Activated B cell treated with CpG ODN at 0.5 μM for 24 hours (primary cell): Measurements from ENCODE around the gene HAUS3. TPM values are rescaled to one million over a fixed set of nuclear protein-coding genes. Genes with fewer than 3 reads are reported as not detected.

Experiments
- ATAC-seq: fragments of 200-7000 bp; cut with Tn5 transposase; one replicate; pipeline ENCODE4 v1.10.0; 2021; ENCODE audit warnings: low read depth, mild to moderate bottlenecking, moderate library complexity
- CTCF ChIA-PET: fragments of 350-600 bp; sonication (Branson Sonifier 250); formaldehyde crosslinking; loops from one replicate; lab custom pipeline; 2021; ENCODE audit warnings: antibody characterized with exemption; lab: Charles Lee
- POLR2A ChIA-PET: fragments of 350-600 bp; sonication (Branson Sonifier 250); formaldehyde crosslinking; loops from one replicate; lab custom pipeline; 2021; ENCODE audit warnings: antibody characterized with exemption; lab: Charles Lee
- DNase-seq: peaks from one replicate; pipeline ENCODE4 v3.0.0; 2022
- H3K27ac Mint-ChIP-seq: one replicate; pipeline ENCODE4 v1.8.0; 2020; ENCODE audit warnings: mixed read lengths
- H3K27me3 Mint-ChIP-seq: one replicate; pipeline ENCODE4 v1.8.0; 2021; ENCODE audit warnings: mixed read lengths
- H3K36me3 Mint-ChIP-seq: one replicate; pipeline ENCODE4 v1.8.0; 2021; ENCODE audit warnings: low read depth, mixed read lengths
- H3K4me1 Mint-ChIP-seq: one replicate; pipeline ENCODE4 v1.8.0; 2021; ENCODE audit warnings: mixed read lengths
- H3K4me3 Mint-ChIP-seq: one replicate; pipeline ENCODE4 v1.8.0; 2020; ENCODE audit warnings: mild to moderate bottlenecking, mixed read lengths
- H3K9me3 Mint-ChIP-seq: one replicate; pipeline ENCODE4 v1.8.0; 2020; ENCODE audit warnings: mixed read lengths
- intact Hi-C: fragments of 100-400 bp; cut with micrococcal nuclease; formaldehyde crosslinking; loops from one replicate; pipeline ENCODE4 v1.15.1; 2024
- total RNA-seq: library from RNA; stranded (reverse); gene quantifications from 2 replicates; pipeline ENCODE4 v1.2.3, GENCODE V29; 2022
- TF ChIP-seq, protein P1 (sequence below): fragments of 200-600 bp; IDR thresholded peaks from one replicate; pipeline ENCODE4 v1.8.0; 2022; ENCODE audit warnings: antibody characterized with exemption, mild to moderate bottlenecking

Gene HAUS3
- total RNA-seq, 1 donor from 2014 or later: 17.9 TPM

DNA sequence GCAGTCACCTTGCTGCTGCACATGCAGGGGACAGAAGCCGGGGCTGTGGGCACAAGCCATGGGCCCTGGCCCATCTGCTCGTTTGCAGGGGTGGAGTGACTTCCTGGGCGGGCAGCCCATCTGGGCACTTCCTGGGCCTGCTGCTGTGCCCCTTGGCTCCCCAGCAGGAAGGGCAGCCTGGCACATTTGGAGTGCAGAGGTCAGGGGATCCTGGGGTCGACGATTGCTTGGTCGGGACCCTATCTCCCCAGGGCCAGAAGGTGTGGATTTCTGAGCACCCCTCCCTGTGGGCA is 30.9 kb upstream of the HAUS3 start:
- Mint-ChIP-seq H3K27ac (no peak overlapping the region), H3K4me1 (no peaks in the 10 kb centered on the region), H3K27me3 (no peaks in the 10 kb centered on the region), H3K9me3 (no peaks in the 10 kb centered on the region), H3K4me3 (no peak overlapping the region), H3K36me3 (no peaks in the 10 kb centered on the region)
- ChIA-PET POLR2A (interaction anchor here (0.6 kb wide), 1 partner anchor 11 kb away, joined by 3 read pairs; the partner anchor contains the start of gene MXD4), CTCF (no interaction called here)
- TF ChIP-seq, protein P1, sequence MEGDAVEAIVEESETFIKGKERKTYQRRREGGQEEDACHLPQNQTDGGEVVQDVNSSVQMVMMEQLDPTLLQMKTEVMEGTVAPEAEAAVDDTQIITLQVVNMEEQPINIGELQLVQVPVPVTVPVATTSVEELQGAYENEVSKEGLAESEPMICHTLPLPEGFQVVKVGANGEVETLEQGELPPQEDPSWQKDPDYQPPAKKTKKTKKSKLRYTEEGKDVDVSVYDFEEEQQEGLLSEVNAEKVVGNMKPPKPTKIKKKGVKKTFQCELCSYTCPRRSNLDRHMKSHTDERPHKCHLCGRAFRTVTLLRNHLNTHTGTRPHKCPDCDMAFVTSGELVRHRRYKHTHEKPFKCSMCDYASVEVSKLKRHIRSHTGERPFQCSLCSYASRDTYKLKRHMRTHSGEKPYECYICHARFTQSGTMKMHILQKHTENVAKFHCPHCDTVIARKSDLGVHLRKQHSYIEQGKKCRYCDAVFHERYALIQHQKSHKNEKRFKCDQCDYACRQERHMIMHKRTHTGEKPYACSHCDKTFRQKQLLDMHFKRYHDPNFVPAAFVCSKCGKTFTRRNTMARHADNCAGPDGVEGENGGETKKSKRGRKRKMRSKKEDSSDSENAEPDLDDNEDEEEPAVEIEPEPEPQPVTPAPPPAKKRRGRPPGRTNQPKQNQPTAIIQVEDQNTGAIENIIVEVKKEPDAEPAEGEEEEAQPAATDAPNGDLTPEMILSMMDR: no peak
- ATAC-seq (no peak), DNase-seq (no peak)
- intact Hi-C loops: no loop called here

DNA sequence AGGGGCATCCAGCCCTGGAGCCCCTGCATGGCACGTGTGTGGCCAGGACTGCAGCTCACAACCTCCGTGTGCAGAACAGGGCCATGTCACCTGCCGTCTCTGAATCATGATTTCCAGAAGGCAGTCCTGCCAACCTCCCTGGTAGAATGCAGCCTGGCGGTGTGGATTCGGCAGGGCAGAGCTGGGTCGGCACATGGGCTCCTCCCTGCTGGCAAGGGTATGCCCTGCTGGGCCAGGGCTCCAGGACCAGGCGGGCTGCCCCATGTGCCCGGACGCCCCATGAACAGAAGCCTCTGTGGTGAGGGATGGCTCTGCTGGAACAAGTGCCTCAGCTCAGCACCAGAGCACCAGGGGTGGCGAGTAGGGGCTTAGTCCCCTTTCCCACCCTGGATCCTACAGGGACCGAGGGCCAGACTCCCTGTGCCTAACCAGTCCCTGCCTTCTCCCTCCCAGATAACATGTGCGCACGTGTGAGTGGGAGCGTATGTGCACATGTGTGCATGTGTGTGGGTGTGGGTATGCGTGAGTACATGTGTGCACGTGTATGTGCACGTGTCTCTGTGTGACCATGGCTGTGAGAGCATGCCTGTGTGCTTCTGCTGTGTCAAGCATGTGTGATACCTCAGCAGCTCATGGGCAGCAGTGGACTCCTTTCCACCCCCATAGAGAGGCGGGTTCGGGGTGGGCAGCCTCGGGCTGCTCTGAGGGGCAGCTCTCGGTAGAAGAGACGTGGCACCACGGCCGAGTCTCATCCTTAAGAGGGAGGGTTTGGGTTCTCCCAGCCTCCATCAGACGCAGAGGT is 30.3 kb upstream of the HAUS3 start:
- no peak for DNase-seq

DNA sequence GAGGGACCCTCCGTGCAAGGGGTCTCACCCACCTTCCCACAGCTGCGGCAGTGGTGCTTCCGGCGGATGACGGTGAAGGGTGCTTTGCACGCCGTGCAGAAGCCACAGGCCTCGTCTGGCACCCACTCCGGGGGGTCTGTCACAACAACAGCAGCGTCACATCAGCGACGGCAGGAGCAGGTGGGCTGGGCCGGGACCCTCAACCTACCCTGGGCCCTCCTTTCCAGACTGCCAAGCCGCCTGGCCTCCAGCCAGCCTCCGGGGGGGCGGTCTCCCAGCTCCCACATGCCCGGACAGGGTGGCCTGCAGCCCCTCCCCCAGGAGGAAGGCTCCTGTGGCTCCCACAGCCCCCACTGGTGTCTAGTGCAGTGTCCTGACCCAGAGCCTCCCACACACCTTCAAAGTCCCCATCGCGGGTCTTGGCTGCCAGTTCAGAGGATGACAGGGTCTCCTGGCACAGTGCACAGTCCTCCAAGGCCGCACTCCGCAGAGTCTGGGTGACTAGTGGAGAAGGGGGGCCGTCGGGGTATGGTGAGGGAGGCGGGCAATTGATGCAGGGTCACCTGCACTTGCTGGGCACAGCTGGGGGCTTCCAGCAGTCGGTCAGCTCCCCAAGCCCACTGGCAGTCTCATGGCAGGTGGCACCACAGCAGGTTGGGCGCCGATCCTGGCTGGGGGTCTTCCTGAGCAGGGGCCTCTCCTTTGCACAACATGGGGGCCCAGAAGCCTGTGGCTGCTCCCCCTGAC is 29.5 kb upstream of the HAUS3 start:
- ChIA-PET POLR2A (interaction anchor here (1.5 kb wide), 1 partner anchor 8 kb away, joined by 3 read pairs; no protein-coding TSS in a partner anchor), CTCF (no interaction called here)
- Mint-ChIP-seq H3K4me1 (no peaks in the 10 kb centered on the region), H3K27ac (no peak overlapping the region), H3K27me3 (no peaks in the 10 kb centered on the region), H3K4me3 (no peak overlapping the region), H3K36me3 (no peaks in the 10 kb centered on the region), H3K9me3 (no peaks in the 10 kb centered on the region)
- intact Hi-C loops: no loop called here
- TF ChIP-seq, protein P1: no peak
- DNase-seq (no peak), ATAC-seq (no peak)

More for the DNA sequence above, 30.3 kb upstream of the HAUS3 start:
- TF ChIP-seq, protein P1: no peak
- H3K4me3 Mint-ChIP-seq: no peak overlapping the region
- no peaks in the 10 kb centered on the region for H3K36me3 Mint-ChIP-seq
- no peaks in the 10 kb centered on the region for H3K4me1 Mint-ChIP-seq
- ATAC-seq: no peak
- no peaks in the 10 kb centered on the region for H3K27me3 Mint-ChIP-seq
- POLR2A ChIA-PET: interaction anchor here (0.5 kb wide), 1 partner anchor 356 kb away, joined by 3 read pairs; no protein-coding TSS in a partner anchor
- intact Hi-C loops: no loop called here
- no peaks in the 10 kb centered on the region for H3K9me3 Mint-ChIP-seq
- CTCF ChIA-PET: no interaction called here
- no peak overlapping the region for H3K27ac Mint-ChIP-seq

DNA sequence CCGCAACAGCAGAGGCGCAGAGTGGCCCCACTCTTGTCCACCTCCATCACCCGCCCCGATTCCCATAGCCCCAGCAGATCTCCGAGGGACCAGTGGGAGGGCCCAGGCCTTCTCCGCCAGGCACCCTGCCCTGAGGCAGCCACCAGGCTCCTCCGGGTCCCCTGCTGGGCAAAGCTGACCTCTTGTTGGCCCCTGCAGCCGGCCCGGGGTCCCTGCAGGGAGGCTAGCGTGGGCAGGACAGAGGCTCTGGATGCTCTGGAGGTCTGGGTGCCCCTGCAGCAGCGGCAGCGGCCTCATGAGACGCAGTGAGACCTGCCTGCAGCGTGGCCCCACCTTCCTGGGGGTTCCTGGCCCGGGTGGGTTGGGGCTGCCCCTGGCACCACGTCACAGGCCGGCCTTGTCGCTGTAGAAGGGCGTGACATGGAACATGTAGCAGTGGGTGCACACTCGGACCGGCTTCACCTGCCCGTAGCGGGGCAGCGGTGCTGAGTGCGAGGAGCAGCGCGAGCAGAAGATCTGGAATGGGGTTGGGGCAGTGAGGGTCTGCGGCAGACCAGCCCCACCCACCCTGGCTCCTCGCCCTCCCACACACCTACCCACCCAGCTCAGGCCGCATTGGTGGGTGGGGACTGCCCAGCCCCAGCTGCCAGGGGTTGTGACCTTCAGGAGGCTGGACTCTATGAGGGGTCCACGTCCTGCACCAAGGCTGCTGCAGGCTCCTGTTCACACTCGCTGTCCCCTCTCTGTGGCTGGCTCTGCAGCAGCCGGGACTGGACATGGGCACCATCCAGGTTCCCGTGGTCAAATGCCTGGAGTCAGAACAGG is 28.6 kb upstream of the HAUS3 start:
- POLR2A ChIA-PET: interaction anchor here (1.5 kb wide), 1 partner anchor 9 kb away, joined by 3 read pairs; no protein-coding TSS in a partner anchor
- intact Hi-C loops: no loop called here
- no peaks in the 10 kb centered on the region for H3K36me3 Mint-ChIP-seq
- no peaks in the 10 kb centered on the region for H3K9me3 Mint-ChIP-seq
- no peak overlapping the region for H3K4me3 Mint-ChIP-seq
- DNase-seq (no peak), ATAC-seq (no peak)
- TF ChIP-seq, protein P1: no peak
- no peaks in the 10 kb centered on the region for H3K27me3 Mint-ChIP-seq
- no peaks in the 10 kb centered on the region for H3K4me1 Mint-ChIP-seq
- CTCF ChIA-PET: no interaction called here
- H3K27ac Mint-ChIP-seq: no peak overlapping the region
